Measurements from ENCODE around the gene GLT6D1.

DNA sequence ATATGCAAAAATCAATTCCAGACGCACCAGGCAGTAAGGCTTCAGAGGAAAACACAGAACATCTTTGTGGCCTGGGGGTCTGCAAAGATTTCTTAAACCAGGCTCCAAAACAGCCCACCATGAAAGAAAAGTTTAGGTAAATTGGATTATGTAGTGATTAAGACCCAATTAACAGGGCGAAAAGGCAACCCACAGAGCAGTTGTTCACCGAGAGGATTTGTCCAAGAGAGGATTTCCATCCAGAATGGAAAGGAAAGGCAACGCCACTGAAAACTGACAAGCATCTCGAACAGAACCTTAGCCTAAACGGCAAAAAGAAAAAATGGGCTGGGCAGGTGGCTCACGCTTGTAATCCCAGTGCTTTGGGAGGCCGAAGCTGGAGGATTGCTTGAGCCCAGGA, 37.4 kb downstream of the GLT6D1 start:
- TF ChIP-seq, protein P1, sequence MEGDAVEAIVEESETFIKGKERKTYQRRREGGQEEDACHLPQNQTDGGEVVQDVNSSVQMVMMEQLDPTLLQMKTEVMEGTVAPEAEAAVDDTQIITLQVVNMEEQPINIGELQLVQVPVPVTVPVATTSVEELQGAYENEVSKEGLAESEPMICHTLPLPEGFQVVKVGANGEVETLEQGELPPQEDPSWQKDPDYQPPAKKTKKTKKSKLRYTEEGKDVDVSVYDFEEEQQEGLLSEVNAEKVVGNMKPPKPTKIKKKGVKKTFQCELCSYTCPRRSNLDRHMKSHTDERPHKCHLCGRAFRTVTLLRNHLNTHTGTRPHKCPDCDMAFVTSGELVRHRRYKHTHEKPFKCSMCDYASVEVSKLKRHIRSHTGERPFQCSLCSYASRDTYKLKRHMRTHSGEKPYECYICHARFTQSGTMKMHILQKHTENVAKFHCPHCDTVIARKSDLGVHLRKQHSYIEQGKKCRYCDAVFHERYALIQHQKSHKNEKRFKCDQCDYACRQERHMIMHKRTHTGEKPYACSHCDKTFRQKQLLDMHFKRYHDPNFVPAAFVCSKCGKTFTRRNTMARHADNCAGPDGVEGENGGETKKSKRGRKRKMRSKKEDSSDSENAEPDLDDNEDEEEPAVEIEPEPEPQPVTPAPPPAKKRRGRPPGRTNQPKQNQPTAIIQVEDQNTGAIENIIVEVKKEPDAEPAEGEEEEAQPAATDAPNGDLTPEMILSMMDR (IDR thresholded peaks at IDR 0.05) = no peak
- TF ChIP-seq POLR2AphosphoS5 (IDR thresholded peaks at IDR 0.05) (no peak), POLR2A (IDR thresholded peaks at IDR 0.05) (no peak)
